Stimulated activated effector memory CD8-positive, alpha-beta T cell treated with anti-CD3 and anti-CD28 coated beads, Interleukin-12 subunit alpha, Interleukin-12 subunit beta, amount 100 ng/mL, for 72 hours (primary cell): ENCODE measurements around the gene TMEM171.

Experiments used
- ATAC-seq: fragments of 150-1000 bp; cut with Tn5 transposase; 2 replicates; pipeline ENCODE4 v1.10.0; 2021
- DNase-seq, 2 donors: peaks; one replicate each; pipeline ENCODE4 v3.0.0; 2021 to 2022; ENCODE audit warnings: low spot score in 2 of 2
- H3K27ac Mint-ChIP-seq: one replicate; pipeline ENCODE4 v1.8.0; 2022; ENCODE audit warnings: mild to moderate bottlenecking, mixed read lengths
- H3K36me3 Mint-ChIP-seq: one replicate; pipeline ENCODE4 v1.8.0; 2022; ENCODE audit warnings: mild to moderate bottlenecking, mixed read lengths
- H3K4me1 Mint-ChIP-seq: one replicate; pipeline ENCODE4 v1.8.0; 2022; ENCODE audit warnings: mixed read lengths
- H3K4me3 Mint-ChIP-seq: one replicate; pipeline ENCODE4 v1.8.0; 2022; ENCODE audit warnings: mild to moderate bottlenecking, mixed read lengths
- H3K9me3 Mint-ChIP-seq: one replicate; pipeline ENCODE4 v1.8.0; 2022; ENCODE audit warnings: mixed read lengths

TMEM171 gene

DNA sequence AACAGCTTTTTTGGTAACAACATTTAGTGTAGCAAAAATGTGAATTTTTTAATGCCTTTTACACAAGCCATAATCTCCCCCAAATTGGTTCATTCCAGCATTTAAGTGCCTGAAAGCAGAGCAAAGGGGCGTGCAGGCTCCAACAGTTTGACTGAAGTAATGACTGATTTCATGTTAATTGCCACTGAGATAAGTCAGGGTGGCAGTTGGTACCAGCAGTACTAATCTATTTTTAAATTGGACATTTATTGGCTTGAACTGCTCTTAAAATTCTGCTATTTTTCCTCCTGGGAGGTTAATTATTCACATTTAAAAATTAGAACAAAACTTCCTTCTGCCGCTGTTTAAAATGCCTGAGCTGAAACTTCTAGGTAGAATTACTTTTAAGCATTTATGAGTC is 12.4 kb downstream of the TMEM171 start:
- Mint-ChIP-seq H3K36me3 (no peaks in the 10 kb centered on the region), H3K27ac (no peak overlapping the region), H3K4me1 (peaks cover 16% of the 10 kb centered on the region), H3K9me3 (no peaks in the 10 kb centered on the region), H3K4me3 (no peak overlapping the region)
- DNase-seq (no peak), ATAC-seq (no peak)

DNA sequence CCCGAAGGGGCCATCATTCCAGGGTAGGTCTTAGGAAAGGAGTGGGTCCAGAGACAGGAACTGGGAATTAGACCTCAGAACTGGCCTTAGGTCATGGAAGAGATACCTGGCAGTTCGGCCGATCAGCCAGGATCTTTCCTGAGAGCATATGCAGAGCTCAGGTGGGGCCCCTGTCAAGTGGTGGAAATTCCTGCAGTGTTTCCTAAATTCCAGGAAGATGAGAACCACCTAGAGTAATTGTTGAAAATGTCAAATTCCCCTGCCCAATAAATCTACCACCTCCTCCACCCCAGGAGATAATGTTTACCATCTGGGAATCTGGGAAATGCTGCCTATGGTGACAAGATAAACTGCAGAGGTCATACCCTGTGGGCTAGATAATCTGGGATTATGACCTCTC is 14.6 kb downstream of the TMEM171 start:
- no peak for ATAC-seq
- no peak overlapping the region for H3K27ac Mint-ChIP-seq
- peaks cover 11% of the 10 kb centered on the region for H3K4me1 Mint-ChIP-seq
- DNase-seq: no peak
- no peaks in the 10 kb centered on the region for H3K36me3 Mint-ChIP-seq
- no peak overlapping the region for H3K4me3 Mint-ChIP-seq
- no peaks in the 10 kb centered on the region for H3K9me3 Mint-ChIP-seq

DNA sequence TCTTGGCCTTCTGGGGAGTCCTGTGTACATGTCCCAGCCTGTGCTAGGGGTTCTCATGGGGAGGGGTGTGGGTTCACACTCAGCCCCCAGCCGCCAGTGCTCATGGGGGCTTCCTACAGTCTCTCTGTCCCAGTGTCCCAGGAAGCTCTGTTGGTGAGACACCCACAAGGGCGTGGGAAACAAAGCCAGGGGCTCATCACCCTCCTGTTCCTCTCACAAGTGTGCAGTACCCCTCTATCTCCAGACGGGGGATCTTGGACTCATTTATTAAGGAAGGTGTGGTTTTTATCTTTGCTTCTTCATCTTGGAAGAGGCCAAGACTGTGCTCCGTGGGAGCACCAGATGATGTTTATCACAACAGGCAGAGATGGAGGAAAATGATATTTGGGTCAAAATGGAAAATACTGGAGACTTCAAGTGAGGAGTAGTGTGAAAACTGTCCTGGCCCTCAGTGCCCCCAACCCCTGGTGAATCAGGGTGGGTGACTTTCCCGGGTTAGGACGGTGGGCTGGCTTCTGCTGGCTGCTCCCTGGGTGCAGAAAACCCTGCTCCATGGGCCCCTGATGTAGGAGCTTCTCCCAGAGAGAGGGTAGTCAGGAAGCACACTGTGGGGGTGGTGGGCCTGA is 15.2 kb downstream of the TMEM171 start:
- ATAC-seq (peak; percentile 51), DNase-seq (no peak)
- no peak overlapping the region for H3K4me3 Mint-ChIP-seq
- H3K4me1 Mint-ChIP-seq: peaks cover 6% of the 10 kb centered on the region
- H3K9me3 Mint-ChIP-seq: no peaks in the 10 kb centered on the region
- H3K36me3 Mint-ChIP-seq: no peaks in the 10 kb centered on the region
- H3K27ac Mint-ChIP-seq: no peak overlapping the region

DNA sequence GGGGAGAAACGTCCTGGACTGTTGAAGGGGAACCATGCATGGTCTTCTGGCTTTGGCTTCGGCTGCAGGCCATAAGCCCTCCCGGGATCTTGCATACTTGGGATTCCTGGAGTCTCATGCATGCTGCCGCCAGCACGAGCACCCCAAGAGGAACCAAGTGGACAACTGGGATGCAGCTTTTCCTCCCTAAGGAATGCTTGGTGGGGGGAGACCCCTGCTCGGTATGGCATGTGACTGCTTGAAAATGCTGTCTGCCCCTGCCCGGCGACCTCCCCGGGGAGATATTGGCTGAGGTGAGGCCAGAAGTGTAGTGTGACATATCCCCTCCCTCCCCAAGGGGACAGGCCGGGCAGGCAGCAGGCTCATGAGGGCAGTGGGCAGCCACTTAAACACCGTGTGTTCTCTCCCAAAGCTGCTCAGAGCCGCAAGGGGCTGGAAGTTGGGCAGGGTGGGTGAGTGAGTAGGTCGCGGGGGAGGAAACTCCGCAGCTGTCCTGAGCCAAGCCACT is 15.7 kb downstream of the TMEM171 start:
- Mint-ChIP-seq H3K4me1 (peaks cover 6% of the 10 kb centered on the region), H3K36me3 (no peaks in the 10 kb centered on the region), H3K4me3 (no peak overlapping the region), H3K9me3 (no peaks in the 10 kb centered on the region), H3K27ac (no peak overlapping the region)
- ATAC-seq: no peak
- no peak for DNase-seq

DNA sequence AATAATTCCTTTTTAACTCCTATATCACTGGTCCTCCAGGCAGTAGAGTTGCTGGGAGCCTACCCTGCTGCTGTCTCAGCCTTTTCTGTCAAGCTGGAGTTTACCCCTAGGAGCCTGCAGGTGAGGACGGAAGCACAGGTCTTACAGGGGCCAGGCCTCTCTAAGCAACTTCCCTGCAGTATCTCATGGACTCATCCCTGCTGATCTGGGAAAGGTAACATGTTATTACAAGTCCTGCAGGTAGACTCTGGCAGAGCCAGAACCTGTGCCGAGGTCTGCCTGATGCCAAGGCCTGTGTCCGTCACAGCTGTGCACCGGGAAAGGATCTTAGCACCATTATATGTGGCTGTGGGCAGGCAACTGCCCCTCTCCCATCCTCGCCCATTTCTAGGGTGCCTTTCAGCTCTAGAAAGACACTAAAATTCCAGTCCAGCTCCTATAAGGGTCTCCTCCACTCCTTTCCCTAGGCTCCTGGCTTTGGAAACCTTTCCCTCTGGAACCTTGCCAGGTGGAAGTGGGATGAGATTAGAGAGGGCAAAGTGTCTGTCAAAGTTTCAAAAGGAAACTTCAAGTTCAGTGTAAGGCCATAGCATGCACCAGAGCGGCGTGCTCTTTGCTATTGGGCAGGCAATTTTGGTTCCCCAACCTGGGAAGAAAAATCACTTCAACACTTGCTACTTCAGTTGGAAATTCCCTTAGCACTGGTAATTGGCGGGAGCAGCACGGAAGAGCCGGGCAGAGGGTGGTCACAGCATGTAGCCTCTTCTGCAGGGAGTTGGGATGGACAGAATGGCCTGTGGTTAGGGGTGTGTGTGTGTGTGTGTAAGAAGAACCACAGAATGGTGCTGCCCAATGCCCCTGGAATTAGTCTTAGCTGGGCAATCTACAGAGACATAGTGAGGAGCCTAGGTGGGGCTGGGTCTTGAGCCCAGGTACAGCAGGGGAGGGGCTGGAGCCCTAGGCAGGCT is 17.5 kb downstream of the TMEM171 start:
- Mint-ChIP-seq H3K4me3 (no peak overlapping the region), H3K36me3 (no peaks in the 10 kb centered on the region), H3K9me3 (no peaks in the 10 kb centered on the region), H3K27ac (no peak overlapping the region), H3K4me1 (peaks cover 6% of the 10 kb centered on the region)
- ATAC-seq (no peak), DNase-seq (no peak)

DNA sequence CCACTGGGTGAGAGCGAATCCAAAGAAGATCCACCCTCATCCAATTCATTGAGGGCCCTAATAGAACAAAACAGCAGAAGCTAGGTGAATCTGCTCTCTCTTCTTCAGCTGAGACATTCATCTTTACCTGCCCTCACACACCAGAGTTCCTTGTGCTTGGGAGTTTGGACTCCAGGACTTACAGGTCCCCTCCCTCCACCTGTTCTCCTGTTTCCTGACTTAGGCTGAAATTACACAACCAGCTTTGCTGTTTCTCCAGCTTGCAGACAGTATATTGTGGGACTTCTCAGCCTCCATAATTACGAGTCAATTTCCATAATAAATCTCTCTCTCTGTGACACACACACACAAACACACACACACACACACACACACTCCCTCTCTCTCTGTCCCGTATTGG is 19.1 kb downstream of the TMEM171 start:
- Mint-ChIP-seq H3K27ac (no peak overlapping the region), H3K4me3 (no peak overlapping the region), H3K36me3 (no peaks in the 10 kb centered on the region), H3K4me1 (peaks cover 6% of the 10 kb centered on the region), H3K9me3 (no peaks in the 10 kb centered on the region)
- ATAC-seq: no peak
- DNase-seq: no peak

DNA sequence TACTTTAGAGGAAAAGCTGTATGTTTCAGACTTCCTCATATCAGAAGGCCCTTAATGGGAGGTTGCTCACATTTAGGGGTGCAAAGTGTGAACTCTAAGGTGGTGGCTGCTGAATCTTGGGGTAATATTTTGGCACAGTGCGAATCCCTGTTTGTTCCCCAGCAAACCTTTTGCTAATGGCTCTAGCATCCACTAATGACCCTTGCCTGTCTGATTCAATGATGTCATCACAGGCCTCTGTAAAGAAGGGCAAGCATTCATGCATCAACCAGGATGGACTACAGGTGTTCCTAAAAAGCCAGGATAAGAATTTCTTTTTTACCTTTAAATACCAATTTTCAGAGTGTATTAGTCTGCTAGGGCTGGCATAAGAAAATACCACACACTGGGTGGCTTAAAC is 20.4 kb downstream of the TMEM171 start:
- Mint-ChIP-seq H3K4me1 (peaks cover under 1% of the 10 kb centered on the region), H3K36me3 (no peaks in the 10 kb centered on the region), H3K9me3 (no peaks in the 10 kb centered on the region), H3K27ac (no peak overlapping the region), H3K4me3 (no peak overlapping the region)
- no peak for DNase-seq
- no peak for ATAC-seq

DNA sequence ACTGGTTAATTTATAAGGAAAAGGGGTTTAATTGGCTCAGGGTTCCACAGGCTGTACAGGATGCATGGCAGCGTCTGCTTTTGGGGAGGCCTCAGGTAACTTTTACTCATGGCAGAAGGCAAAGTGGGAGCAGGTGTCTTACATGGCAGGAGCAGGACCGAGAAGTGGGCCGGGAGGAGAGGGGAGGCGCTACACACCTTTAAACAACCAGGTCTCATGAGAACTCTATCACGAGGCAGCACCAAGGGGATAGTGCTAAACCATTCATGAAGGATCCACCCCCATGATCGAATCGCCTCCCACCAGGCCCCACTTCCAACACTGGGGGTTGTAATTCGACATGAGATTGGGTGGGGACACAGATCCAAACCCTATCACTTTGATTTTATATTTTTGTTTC is 21.7 kb downstream of the TMEM171 start:
- H3K9me3 Mint-ChIP-seq: no peaks in the 10 kb centered on the region
- no peak overlapping the region for H3K4me3 Mint-ChIP-seq
- H3K36me3 Mint-ChIP-seq: no peaks in the 10 kb centered on the region
- DNase-seq (no peak), ATAC-seq (no peak)
- no peaks in the 10 kb centered on the region for H3K4me1 Mint-ChIP-seq
- H3K27ac Mint-ChIP-seq: no peak overlapping the region

DNA sequence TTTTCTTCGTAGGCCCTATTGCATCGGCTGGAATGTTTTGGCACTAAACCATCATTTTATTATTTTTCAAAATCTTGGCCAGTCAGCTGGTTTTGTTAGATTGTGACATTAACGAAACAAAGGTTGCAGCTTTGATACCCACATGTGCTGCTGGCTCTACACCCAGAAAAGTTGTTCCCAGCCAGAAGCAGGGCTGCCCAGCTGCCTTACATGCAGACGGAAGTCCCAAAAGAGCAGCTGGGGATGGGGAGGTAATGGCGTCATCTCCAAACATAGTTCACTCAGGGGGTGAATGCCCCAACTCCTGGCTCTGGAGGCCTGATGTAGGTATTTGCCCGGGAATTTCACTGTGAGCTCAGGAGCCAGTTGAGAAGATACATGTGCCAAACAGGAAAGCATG is 23.3 kb downstream of the TMEM171 start:
- ATAC-seq: no peak
- no peaks in the 10 kb centered on the region for H3K9me3 Mint-ChIP-seq
- H3K36me3 Mint-ChIP-seq: no peaks in the 10 kb centered on the region
- no peaks in the 10 kb centered on the region for H3K4me1 Mint-ChIP-seq
- no peak overlapping the region for H3K27ac Mint-ChIP-seq
- no peak overlapping the region for H3K4me3 Mint-ChIP-seq
- no peak for DNase-seq

DNA sequence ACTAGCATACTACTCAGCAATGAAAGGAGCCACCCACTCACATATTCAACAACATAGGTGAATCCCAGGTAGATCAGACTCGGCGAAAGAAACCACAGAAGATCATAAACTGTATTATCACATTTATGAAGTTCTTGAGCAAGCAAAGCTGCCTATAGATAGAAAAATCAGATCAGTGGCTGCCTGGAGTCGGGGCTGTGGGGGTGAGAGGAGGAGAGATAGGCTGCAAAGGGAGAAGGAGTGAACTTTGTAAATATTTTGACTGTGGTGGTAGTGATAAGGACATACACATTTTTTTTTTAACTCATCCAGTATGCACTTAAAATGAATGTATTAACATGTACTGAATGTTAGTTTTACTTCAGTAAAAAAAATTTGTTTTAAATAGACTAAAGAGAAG is 29.2 kb downstream of the TMEM171 start:
- Mint-ChIP-seq H3K4me3 (no peak overlapping the region), H3K36me3 (peaks cover 6% of the 10 kb centered on the region), H3K4me1 (peaks cover 6% of the 10 kb centered on the region), H3K27ac (no peak overlapping the region), H3K9me3 (no peaks in the 10 kb centered on the region)
- DNase-seq: no peak
- no peak for ATAC-seq

DNA sequence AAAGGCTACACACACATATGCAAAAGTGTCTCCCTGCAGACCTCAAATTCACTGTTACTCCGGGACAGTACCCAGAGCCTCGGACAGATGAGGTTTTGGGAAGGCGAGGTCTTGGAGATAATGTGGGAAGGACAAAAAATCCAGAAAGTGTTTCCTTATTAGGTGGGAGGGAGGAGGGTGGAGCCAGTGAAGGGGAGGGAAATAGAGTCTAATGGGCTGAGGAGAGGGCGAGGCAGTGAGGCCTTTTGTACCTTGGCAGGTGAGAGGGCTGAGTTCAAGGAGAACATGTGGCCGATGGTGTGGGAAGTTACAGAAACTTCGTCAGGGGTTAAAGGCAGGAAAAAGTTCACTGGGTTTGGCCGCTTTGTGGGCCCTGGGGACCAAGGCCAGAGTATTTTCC is 30.5 kb downstream of the TMEM171 start:
- no peak for DNase-seq
- no peak for ATAC-seq
- Mint-ChIP-seq H3K4me3 (no peak overlapping the region), H3K27ac (no peak overlapping the region), H3K4me1 (peaks cover 6% of the 10 kb centered on the region), H3K9me3 (no peaks in the 10 kb centered on the region), H3K36me3 (peaks cover 6% of the 10 kb centered on the region)

DNA sequence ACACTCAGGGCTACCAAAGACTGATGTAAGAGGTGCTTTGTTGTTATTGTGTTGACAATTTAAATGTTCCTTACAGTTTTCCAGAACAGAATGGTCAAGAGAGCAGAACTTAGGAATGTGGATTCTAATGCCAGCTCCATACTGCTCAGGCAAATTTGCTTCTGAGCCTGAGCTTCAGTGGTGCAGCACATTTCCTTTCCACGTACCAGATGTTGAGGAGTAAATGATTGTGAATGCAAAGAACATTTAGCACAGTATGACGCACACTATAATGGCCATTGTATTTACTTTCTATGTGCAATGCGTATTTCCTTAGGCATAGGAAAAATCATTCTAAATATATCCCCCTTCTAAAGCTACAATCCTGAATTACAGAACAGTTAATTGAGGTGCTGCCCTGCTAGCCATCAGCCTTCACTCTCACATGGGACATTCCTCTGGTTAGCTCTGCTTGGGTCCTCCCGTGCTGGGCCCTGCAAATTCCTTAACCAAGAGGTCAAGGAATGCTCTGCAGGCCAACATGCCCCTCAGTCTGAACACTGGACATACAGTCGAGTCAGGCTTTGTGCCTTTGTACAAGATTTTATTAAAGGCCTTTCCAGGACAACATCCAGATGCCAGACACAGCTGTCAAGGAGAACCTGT is 31.5 kb downstream of the TMEM171 start:
- Mint-ChIP-seq H3K36me3 (peaks cover 6% of the 10 kb centered on the region), H3K4me1 (peaks cover 6% of the 10 kb centered on the region), H3K27ac (no peak overlapping the region), H3K9me3 (no peaks in the 10 kb centered on the region), H3K4me3 (no peak overlapping the region)
- no peak for ATAC-seq
- no peak for DNase-seq

DNA sequence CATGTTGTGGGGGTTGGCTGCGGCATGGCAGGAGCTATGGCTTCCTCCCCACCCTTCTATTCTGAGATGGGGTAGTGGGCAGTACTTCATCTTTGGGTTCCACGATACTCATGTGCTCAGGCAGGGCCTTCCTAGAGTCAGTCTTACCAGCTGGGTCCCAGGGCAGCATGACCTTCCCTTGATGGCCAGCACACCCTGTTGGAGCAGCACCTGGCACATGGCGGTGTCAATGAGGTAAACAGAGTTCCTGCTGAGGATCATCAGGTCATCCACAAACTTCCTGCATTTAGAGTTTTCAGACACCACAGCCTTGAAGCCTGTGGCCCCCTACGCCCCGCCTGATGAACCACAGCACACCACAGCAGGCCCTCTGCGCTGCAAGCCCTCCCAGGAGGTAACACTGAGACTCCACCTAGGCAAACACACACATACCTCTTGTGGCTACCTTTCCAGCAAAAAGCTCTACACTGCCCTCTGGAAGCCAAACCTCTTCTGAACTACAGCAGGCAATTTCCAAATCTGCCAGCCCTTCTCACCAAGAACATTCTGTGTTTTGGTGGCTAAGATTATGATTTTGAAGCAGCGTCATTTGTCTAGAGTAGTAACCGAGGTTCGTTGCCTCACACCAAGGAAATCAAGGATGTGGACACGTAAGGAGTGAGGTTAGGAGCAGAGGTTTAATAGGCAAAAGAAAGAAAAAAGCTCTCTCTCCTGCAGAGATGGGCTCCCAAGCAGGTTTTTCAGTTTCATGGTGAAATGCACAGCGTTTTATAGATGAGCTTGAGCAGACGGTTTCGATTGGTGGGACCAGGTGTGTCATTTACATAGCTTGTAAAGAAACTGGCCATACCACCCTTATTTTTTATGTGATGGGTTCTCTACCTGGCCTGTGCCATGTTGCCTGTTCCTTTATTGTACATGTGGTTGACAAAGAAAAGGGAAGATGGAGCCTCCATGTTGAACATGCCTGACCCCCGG is 32.3 kb downstream of the TMEM171 start:
- Mint-ChIP-seq H3K4me3 (no peak overlapping the region), H3K4me1 (peaks cover 6% of the 10 kb centered on the region), H3K36me3 (peaks cover 6% of the 10 kb centered on the region), H3K27ac (no peak overlapping the region), H3K9me3 (no peaks in the 10 kb centered on the region)
- no peak for DNase-seq
- peak; percentile 31 for ATAC-seq

DNA sequence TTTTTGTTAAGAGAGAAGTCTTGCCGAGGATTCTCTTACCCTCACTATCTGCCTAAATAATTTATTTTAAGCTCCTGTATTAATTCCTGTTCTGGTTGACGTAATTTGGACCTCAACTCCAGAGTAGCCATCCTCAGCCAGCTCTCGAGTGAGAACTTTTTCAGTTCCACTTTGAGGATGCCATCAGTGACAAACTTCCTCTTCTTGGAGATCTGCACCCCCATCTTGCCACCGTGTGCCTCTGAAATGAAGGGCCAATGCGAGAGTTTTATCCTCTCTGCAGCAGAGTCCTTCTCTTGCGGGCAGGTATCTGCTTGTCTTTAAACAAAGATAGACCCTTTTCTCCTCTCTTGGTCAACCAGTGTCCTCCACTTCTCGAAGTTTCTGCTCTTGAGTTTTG is 33.1 kb downstream of the TMEM171 start:
- Mint-ChIP-seq H3K27ac (no peak overlapping the region), H3K4me1 (peaks cover 6% of the 10 kb centered on the region), H3K9me3 (no peaks in the 10 kb centered on the region), H3K36me3 (peaks cover 6% of the 10 kb centered on the region), H3K4me3 (no peak overlapping the region)
- ATAC-seq (no peak), DNase-seq (no peak)
